K562 (cell line): Measurements from ENCODE around the gene GOLGA8B. TPM values are rescaled to one million over a fixed set of nuclear protein-coding genes. Genes with fewer than 3 reads are reported as not detected.

ENCODE experiments used
- ARID2 ChIP-seq: fragments of 450-650 bp; IDR thresholded peaks from 2 replicates; pipeline ENCODE4 v1.6.1; 2017; ENCODE audit warnings: antibody characterized with exemption, mild to moderate bottlenecking
- CUX1 ChIP-seq: fragments of 200-800 bp; sonication (Bioruptor generic); IDR thresholded peaks from 2 replicates; pipeline ENCODE4 v1.6.1; 2016; ENCODE audit warnings: missing genetic modification characterization, missing compliant biosample characterization
- E2F6 ChIP-seq, 2 experiments: IDR thresholded peaks; 2 replicates each; pipeline ENCODE4 v1.6.1; 2011; ENCODE audit warnings: borderline replicate concordance in 1 of 2, control low read depth in 1 of 2, low read depth in 1 of 2, low read length in 1 of 2, mild to moderate bottlenecking in 1 of 2, mixed read lengths in 1 of 2, moderate library complexity in 1 of 2; ENCODE audit not compliant: insufficient read depth in 1 of 2, insufficient read length in 1 of 2, poor library complexity in 1 of 2, severe bottlenecking in 1 of 2; ENCODE audit errors: extremely low read depth in 1 of 2
- FUS ChIP-seq: fragments of 200-400 bp; formaldehyde crosslinking; optimal IDR thresholded peaks from 2 replicates; pipeline ENCODE3; 2017; ENCODE audit warnings: low read depth, low read length
- HDGF ChIP-seq: fragments of 450-650 bp; IDR thresholded peaks from 2 replicates; pipeline ENCODE4 v1.6.1; 2016
- JUN ChIP-seq, 2 experiments: sonication (generic) in 1 of 2; formaldehyde crosslinking in 1 of 2; IDR thresholded peaks; 2 replicates each; pipeline versions ENCODE4 v1.6.1 to v1.8.0; 2012 to 2022; ENCODE audit warnings: borderline replicate concordance in 2 of 2, mild to moderate bottlenecking in 2 of 2, improper control_type of control experiment in 1 of 2, low read depth in 1 of 2, low read length in 1 of 2, missing genetic modification reagents in 1 of 2
- RCOR1 ChIP-seq, 2 experiments: IDR thresholded peaks; 2 replicates each; pipeline ENCODE4 v1.6.1; 2012; ENCODE audit warnings: low read depth in 2 of 2, low read length in 2 of 2, borderline replicate concordance in 1 of 2, improper control_type of control experiment in 1 of 2
- SRSF3 ChIP-seq: fragments of 200-400 bp; formaldehyde crosslinking; IDR thresholded peaks from 2 replicates; pipeline ENCODE4 v1.6.1; 2016; ENCODE audit warnings: mild to moderate bottlenecking, low read length, moderate library complexity; ENCODE audit not compliant: insufficient read depth
- ZNF354B ChIP-seq: fragments of 250-450 bp; sonication (Bioruptor Pico); IDR thresholded peaks from 2 replicates; pipeline ENCODE4 v1.4.0; 2020
- polyA plus RNA-seq, 8 experiments: library from polyadenylated mRNA; depleted of rRNA in 4 of 8; stranded (reverse) in 5 of 8; unstranded in 3 of 8; fragments of >200 nt; fragmentation: Nextera tagmentation in 2 of 8; fragmentation: Illumina TruSeq in 1 of 8; extraction: Ambion mirVana in 2 of 8; extraction: Trizol in 1 of 8; gene quantifications; 2 replicates each; pipeline versions ENCODE4 v1.2.1 to v1.2.3, GENCODE V29; 2011 to 2014; ENCODE audit warnings: inconsistent platforms in 1 of 8, missing spikeins in 1 of 8
- total RNA-seq, 7 experiments: library from RNA; depleted of rRNA in 6 of 7; stranded (reverse); fragments of >200 nt in 6 of 7; fragmentation: Illumina TruSeq in 2 of 7; extraction: Trizol in 2 of 7; gene quantifications; 2 replicates each; pipeline versions ENCODE4 v1.2.1 to v1.2.3, GENCODE V29; 2011 to 2021; ENCODE audit warnings: low replicate concordance in 1 of 7

Gene GOLGA8B
- total and polyA plus RNA-seq, 9 of the 15 experiments (the other 6 are each of a cell fraction or from before 2014, with no cell fraction given), result 7.9 to 236 (median 54.1) TPM

GRCh38 chr15:34588046-34588674 lies 4.7 kb upstream of the GOLGA8B start (continued):
- TF ChIP-seq ZNF354B (CRISPR knock-in tag), result no peak
- 0 out of 2 replicates have a peak, but pooled peaks have one; percentile 28 for TF ChIP-seq ARID2
- no peak for TF ChIP-seq SRSF3
- TF ChIP-seq CUX1 (CRISPR knock-in tag), result no peak
- no peak for TF ChIP-seq JUN (IDR thresholded peaks at IDR 0.05; ENCODE audit: borderline replicate concordance, low read depth, low read length)
- TF ChIP-seq JUN (CRISPR knock-in tag; IDR thresholded peaks at IDR 0.05; ENCODE audit: borderline replicate concordance), result no peak
- TF ChIP-seq HDGF, result no peak
- TF ChIP-seq E2F6 (IDR thresholded peaks at IDR 0.05; ENCODE audit: borderline replicate concordance in 1 of 2, extremely low read depth in 1 of 2, insufficient read depth in 1 of 2, insufficient read length in 1 of 2, low read depth in 1 of 2, low read length in 1 of 2, poor library complexity in 1 of 2, severe bottlenecking in 1 of 2), result peak; percentile 47 to 49
- TF ChIP-seq RCOR1 (IDR thresholded peaks at IDR 0.05; ENCODE audit: borderline replicate concordance in 1 of 2, low read depth in 2 of 2, low read length in 2 of 2), result peak in 1 of 2 experiments; percentile 13; a peak in 1 of 4 replicates
- TF ChIP-seq FUS, result no peak
- TF ChIP-seq, all 486 proteins: peak for 86
